Measurements from ENCODE around the gene CEACAM1. TPM values are rescaled to one million over a fixed set of nuclear protein-coding genes. Genes with fewer than 3 reads are reported as not detected.

The CEACAM1 gene
- not detected in 2 replicates for total RNA-seq

GRCh38 chr19:42528354-42529247, at the start of gene CEACAM1:
Gene CEACAM1, minus strand, starts transcription at chr19:42528481. Its CDS starts 107 bp downstream, at chr19:42528374.
- H3K4me3 ChIP-seq (ENCODE audit: insufficient read depth, low read length) = no peak within 1 kb of the TSS
- no peak for TF ChIP-seq CTCF (IDR thresholded peaks at IDR 0.05; ENCODE audit: extremely low read depth, low read depth, low read length)
- H3K79me2 ChIP-seq (ENCODE audit: insufficient read depth, low read length) = no peaks in the 10 kb centered on the region
- no peak within 1 kb of the TSS for H2AFZ ChIP-seq (ENCODE audit: low read length)
- peak; percentile 43 for DNase-seq (ENCODE audit: insufficient read length, low spot score, missing footprints)
- peaks cover 18% of the 10 kb centered on the region for H4K20me1 ChIP-seq (ENCODE audit: insufficient read depth, low read length)
- H3K27ac ChIP-seq (ENCODE audit: low read depth, low read length) = no peak within 1 kb of the TSS
- no peak within 1 kb of the TSS for H3K4me2 ChIP-seq (ENCODE audit: insufficient read depth, low read length)
- no peaks in the 10 kb centered on the region for H3K9me3 ChIP-seq (ENCODE audit: low read depth, low read length)
- H3K36me3 ChIP-seq (ENCODE audit: insufficient read depth, low read length) = no peaks in the 10 kb centered on the region
- H3K27me3 ChIP-seq (ENCODE audit: insufficient read depth, low read length) = peaks cover 9% of the 10 kb centered on the region
- H3K4me1 ChIP-seq (ENCODE audit: insufficient read depth, low read length) = no peaks in the 10 kb centered on the region

GRCh38 chr19:42577016-42577415, 48.7 kb upstream of the CEACAM1 start:
- DNase-seq (ENCODE audit: insufficient read length, low spot score, missing footprints) = no peak
- peaks cover 32% of the 10 kb centered on the region for H3K27me3 ChIP-seq (ENCODE audit: insufficient read depth, low read length)
- H4K20me1 ChIP-seq (ENCODE audit: insufficient read depth, low read length) = no peaks in the 10 kb centered on the region

GRCh38 chr19:42576241-42576640, 48.0 kb upstream of the CEACAM1 start:
- no peak for TF ChIP-seq CTCF (IDR thresholded peaks at IDR 0.05; ENCODE audit: extremely low read depth, low read depth, low read length)
- Histone ChIP-seq H3K4me3 (ENCODE audit: insufficient read depth, low read length) (no peak overlapping the region), H3K4me2 (ENCODE audit: insufficient read depth, low read length) (no peak overlapping the region), H3K9me3 (ENCODE audit: low read depth, low read length) (no peaks in the 10 kb centered on the region), H2AFZ (ENCODE audit: low read length) (no peak overlapping the region), H3K4me1 (ENCODE audit: insufficient read depth, low read length) (no peaks in the 10 kb centered on the region), H3K27me3 (ENCODE audit: insufficient read depth, low read length) (peaks cover 30% of the 10 kb centered on the region), H4K20me1 (ENCODE audit: insufficient read depth, low read length) (no peaks in the 10 kb centered on the region), H3K27ac (ENCODE audit: low read depth, low read length) (no peak overlapping the region), H3K36me3 (ENCODE audit: insufficient read depth, low read length) (no peaks in the 10 kb centered on the region), H3K79me2 (ENCODE audit: insufficient read depth, low read length) (no peaks in the 10 kb centered on the region)
- no peak for DNase-seq (ENCODE audit: insufficient read length, low spot score, missing footprints)

More at GRCh38 chr19:42577016-42577415, 48.7 kb upstream of the CEACAM1 start:
- no peak for TF ChIP-seq CTCF (IDR thresholded peaks at IDR 0.05; ENCODE audit: extremely low read depth, low read depth, low read length)
- H3K9me3 ChIP-seq (ENCODE audit: low read depth, low read length) = no peaks in the 10 kb centered on the region
- H3K4me1 ChIP-seq (ENCODE audit: insufficient read depth, low read length) = no peaks in the 10 kb centered on the region
- no peak overlapping the region for H3K4me3 ChIP-seq (ENCODE audit: insufficient read depth, low read length)
- H3K4me2 ChIP-seq (ENCODE audit: insufficient read depth, low read length) = no peak overlapping the region
- no peaks in the 10 kb centered on the region for H3K36me3 ChIP-seq (ENCODE audit: insufficient read depth, low read length)
- no peak overlapping the region for H3K27ac ChIP-seq (ENCODE audit: low read depth, low read length)
- no peaks in the 10 kb centered on the region for H3K79me2 ChIP-seq (ENCODE audit: insufficient read depth, low read length)
- no peak overlapping the region for H2AFZ ChIP-seq (ENCODE audit: low read length)

GRCh38 chr19:42573642-42574041, 45.4 kb upstream of the CEACAM1 start:
- Histone ChIP-seq H3K4me1 (ENCODE audit: insufficient read depth, low read length) (no peaks in the 10 kb centered on the region), H3K27ac (ENCODE audit: low read depth, low read length) (no peak overlapping the region), H3K4me3 (ENCODE audit: insufficient read depth, low read length) (no peak overlapping the region), H3K27me3 (ENCODE audit: insufficient read depth, low read length) (peaks cover 35% of the 10 kb centered on the region), H3K79me2 (ENCODE audit: insufficient read depth, low read length) (no peaks in the 10 kb centered on the region), H3K9me3 (ENCODE audit: low read depth, low read length) (no peaks in the 10 kb centered on the region), H4K20me1 (ENCODE audit: insufficient read depth, low read length) (no peaks in the 10 kb centered on the region), H3K4me2 (ENCODE audit: insufficient read depth, low read length) (no peak overlapping the region), H2AFZ (ENCODE audit: low read length) (no peak overlapping the region), H3K36me3 (ENCODE audit: insufficient read depth, low read length) (no peaks in the 10 kb centered on the region)
- no peak for TF ChIP-seq CTCF (IDR thresholded peaks at IDR 0.05; ENCODE audit: extremely low read depth, low read depth, low read length)
- no peak for DNase-seq (ENCODE audit: insufficient read length, low spot score, missing footprints)
